GM12875 (cell line): ENCODE data around the gene PLXNB3.
"Not testable (repeated sequence)": the region's sequence is repeated elsewhere in the genome, so short reads cannot be mapped to it uniquely, and the experiment has no call there.

Source experiments
- H3K4me3 ChIP-seq: one replicate; pipeline ENCODE4 v1.5.1; 2011; ENCODE audit warnings: low read depth, low read length, control low read depth
- TF ChIP-seq, protein P1 (sequence below): IDR thresholded peaks from 2 replicates; pipeline ENCODE4 v1.5.1; 2011; ENCODE audit warnings: low read depth, mild to moderate bottlenecking, control low read depth, inconsistent platforms, low read length, moderate library complexity, borderline replicate concordance; ENCODE audit not compliant: insufficient read depth

PLXNB3 gene

DNA sequence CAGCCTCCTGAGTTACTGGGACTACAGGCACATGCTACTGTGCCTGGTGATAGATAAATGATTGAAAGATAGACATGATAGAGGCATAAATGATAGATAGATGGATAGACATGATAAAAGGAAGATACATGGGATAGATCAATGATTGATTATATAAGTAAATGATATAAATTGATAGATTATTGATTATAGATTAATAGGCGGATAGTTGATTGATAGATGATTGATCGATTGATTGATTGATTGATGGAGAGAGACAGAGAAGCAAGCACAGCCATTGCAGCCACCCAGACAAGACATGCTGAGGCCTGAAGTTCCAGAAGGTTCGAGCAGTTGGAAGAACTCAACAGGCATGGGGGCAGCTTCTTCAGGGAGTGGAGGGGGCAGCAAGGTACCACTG is 17.7 kb upstream of the PLXNB3 start:
- no peak overlapping the region for H3K4me3 ChIP-seq
- TF ChIP-seq, protein P1, sequence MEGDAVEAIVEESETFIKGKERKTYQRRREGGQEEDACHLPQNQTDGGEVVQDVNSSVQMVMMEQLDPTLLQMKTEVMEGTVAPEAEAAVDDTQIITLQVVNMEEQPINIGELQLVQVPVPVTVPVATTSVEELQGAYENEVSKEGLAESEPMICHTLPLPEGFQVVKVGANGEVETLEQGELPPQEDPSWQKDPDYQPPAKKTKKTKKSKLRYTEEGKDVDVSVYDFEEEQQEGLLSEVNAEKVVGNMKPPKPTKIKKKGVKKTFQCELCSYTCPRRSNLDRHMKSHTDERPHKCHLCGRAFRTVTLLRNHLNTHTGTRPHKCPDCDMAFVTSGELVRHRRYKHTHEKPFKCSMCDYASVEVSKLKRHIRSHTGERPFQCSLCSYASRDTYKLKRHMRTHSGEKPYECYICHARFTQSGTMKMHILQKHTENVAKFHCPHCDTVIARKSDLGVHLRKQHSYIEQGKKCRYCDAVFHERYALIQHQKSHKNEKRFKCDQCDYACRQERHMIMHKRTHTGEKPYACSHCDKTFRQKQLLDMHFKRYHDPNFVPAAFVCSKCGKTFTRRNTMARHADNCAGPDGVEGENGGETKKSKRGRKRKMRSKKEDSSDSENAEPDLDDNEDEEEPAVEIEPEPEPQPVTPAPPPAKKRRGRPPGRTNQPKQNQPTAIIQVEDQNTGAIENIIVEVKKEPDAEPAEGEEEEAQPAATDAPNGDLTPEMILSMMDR: no peak

DNA sequence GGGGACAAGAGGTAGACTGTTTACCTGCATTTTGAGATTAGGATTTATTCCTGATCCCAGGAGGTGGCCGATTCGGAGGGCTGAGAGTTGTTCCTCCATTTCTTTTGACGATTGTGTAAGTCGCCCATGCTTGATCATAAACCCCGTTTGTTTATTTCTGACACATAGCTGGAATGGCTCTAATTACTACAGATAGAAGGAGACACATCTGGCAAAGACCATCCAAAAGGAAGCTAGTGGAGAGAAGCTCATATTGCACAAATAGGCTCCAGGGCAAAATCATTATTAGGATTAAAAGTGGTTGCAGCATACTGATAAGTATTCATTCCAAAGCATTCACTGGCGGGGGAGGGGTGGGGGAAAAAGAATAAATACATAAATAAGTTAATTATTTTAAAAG is 17.1 kb upstream of the PLXNB3 start:
- not testable (repeated sequence) for H3K4me3 ChIP-seq

DNA sequence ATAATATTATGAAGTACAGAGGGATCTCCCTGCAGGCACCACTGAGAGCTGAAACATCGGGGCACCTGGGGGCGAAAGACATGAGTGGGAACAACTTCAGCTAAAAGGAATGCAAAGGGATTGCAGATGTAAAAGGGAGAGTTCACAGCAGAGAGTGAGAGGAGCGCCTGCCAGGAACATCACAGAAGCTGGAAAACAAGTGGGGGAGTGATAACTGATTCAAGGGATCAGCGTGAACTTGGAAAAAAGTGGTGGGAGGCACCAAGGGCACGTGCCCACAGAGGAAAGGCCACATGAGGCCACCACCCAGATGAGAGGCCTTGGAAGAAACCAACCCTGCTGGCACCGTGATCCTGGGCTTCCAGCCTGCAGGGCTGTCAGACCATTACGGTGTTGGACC is 15.0 kb upstream of the PLXNB3 start:
- not testable (repeated sequence) for H3K4me3 ChIP-seq

DNA sequence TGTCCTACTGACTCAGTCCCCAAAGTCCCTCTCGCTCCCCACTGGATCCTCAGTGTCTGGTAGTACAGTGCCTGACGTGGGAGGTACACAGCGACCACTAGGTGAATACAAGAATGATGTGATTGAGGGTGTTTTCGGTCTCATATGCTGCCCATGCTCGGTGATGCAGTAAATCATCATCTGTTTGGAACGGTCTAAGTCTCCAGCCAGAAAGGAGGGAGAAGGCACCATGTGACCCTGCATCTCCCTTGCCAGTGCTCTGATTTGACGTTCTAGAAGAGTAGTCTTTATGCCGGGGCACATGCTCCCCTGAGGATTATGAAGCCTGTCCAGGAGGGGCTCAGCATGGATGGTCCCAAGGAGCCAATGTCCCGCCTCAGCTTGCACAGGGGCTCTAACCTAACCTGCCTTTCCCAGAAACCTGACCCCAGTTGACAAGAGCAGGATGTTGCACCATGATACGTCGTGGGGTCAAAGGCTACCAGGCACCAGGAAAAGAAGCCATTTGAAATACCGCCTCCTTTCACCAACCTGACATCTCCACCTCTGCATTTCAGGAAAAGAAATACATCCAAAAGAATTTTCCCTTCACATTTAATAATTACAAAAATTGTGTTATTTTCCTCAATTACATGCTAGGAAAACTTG is 13.8 kb upstream of the PLXNB3 start:
- TF ChIP-seq, protein P1: no peak
- no peak overlapping the region for H3K4me3 ChIP-seq

DNA sequence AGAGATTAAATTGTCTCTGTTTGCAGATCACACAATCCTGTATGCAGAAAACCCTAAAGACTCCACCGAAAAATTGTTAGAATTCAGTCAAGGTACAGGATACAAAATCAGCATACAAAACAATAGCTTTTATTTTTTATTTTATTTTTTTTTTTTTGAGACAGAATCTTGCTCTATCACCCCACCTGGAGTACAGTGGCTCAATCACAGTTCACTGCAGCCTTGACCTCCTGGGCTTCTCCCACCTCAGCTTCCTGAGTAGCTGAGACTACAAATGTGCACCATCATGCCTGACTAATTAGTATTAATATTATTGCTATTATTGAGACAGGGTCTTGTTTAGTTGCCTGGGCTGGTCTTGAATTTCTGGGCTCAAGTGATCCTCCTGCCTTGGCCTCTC is 8.9 kb upstream of the PLXNB3 start:
- TF ChIP-seq, protein P1: no peak
- H3K4me3 ChIP-seq: no peak overlapping the region

DNA sequence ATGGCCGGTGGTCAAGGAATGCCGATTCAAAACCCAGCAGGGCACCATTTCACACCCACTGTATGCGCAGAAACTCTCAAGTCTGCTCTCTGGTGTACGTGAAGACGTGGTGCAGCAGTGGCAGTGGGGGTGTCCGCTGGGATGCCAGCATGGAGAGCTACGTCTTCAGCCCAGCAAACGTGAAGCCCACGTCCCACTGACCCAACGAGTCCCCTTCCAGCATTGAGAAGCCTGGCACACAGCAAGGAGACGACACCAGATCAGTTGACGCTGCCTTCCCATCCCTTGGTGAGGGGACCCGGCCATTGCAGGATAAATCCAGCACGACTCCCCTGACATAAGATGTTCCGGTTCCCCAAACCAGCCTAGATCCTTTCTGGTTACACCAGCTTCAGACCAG is 2.2 kb upstream of the PLXNB3 start:
- TF ChIP-seq, protein P1: no peak

DNA sequence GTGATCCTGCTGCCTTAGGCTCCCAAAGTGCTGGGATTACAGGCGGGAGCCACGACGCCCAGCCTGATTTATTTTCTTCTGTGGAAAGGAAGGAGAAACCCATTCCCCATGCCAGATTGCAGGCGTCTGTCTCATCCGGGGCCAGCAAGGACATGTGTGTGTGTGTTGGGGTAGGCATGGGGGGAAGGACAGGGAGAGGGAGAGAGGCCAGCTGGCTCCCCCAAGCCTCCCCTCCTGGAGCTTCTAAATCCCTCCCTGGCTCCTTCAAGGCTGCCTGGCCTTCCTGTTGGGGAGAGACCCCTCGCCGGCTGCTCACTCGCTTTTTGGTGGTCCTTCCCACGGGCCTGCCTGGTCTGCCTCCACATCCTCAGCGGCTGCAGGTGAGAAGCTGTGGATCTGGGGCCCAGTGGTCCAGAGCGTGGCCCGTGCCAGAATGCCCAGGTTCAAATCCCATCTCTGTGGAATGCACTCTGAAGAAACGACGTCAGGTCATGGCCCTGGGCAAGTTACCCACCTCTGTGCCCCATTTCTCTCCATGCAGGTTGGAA is 1.3 kb upstream of the PLXNB3 start:
- H3K4me3 ChIP-seq: no peak overlapping the region
- TF ChIP-seq, protein P1: no peak

More for the DNA sequence above, 2.2 kb upstream of the PLXNB3 start:
- H3K4me3 ChIP-seq: no peak overlapping the region

DNA sequence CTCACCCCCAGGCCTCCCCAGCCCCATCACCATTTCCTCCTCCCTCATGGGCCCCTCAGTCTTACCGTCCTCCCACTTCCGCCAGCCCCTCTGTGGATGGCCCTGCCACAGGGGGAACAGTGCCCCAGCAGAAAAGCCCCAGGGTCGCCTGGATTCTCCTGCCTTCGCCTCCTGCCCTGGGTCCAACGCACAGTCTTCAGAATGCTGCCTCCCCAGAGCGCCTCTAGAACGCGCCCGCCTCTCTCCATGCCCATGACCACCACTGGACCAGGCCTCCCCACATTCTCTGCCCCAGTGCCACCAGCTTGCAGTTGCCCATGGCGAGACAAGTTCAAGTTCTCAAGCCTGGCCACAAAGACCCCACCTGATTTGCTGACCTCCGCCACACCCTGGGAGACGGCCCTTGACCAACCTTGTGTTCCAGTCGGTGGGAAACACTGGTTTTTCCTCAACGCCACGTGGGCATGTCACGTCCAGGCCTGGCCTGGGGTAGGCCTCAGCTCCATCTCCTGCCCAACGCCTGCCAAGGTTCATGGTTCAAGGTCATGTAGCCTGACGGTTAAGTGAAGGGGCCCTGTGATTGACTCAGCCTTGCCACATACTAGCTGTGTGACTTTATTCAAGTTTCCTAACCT is 634 bp upstream of the PLXNB3 start:
- no peak overlapping the region for H3K4me3 ChIP-seq
- TF ChIP-seq, protein P1: no peak
